A549 treated with Mapracorat at 1 μM for 4 hours (cell line): ENCODE results near the gene F3. TPM values are rescaled to one million over a fixed set of nuclear protein-coding genes. Genes with fewer than 3 reads are reported as not detected.

ENCODE experiments used
- total RNA-seq: library from RNA; stranded (reverse); fragments of 200-300 nt; extraction: Qiagen RNA extraction; gene quantifications from 5 replicates; pipeline ENCODE4 v1.2.3, GENCODE V29; 2022

F3 gene
- 4.0 to 6.3 TPM (median 5.1 TPM) in 5 replicates for total RNA-seq

DNA sequence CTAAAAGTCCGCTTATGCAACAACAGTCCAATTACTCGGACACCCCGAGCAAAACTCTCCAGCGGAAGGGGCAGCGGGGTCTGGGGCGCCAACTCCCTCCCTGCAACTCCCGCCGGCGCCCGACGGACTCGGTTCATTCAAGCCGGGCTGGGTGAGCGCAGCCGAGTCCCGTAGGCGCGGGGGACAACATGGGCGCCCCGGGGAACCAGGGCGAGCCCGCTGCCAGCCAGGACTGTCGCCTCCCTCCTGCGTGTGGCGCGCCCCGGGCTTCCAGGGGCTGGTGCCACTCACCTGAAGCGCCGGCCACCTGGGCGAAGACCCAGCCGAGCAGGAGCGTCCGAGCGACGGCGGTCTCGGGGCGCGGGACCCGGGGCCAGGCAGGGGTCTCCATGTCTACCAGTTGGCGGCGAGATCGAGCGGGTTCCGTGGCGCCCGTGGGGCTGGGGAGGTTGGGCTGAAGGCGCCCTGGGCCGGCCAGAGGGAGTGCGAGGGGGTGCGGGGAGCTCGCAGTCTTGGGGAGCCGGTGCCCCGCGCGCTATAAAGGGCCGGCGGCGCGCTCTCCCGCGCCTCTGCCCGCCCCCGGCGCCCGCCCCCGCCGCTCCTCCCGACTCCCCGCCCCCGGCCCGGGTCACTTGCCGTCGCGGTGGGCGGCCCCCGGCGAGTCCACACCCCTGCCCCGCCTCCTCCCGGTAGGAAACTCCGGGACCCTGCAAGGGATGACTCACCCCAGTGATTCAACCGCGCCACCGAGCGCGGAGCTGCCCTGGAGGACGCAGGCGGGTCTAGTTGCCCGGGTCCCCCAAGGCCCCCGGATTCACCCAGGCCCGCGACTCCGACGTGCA is at the start of gene F3:
Gene F3 (minus strand): TSS at position 514 of the 842 bp plus-strand sequence. CDS start 123 bp downstream, at position 391.

Other genes with a start within 250 kb of the F3 start
- 22.1 to 24.3 TPM (median 23.5 TPM) in 5 replicates for gene ABCD3, start 123.4 kb downstream of the F3 start, total RNA-seq